CD4-positive, alpha-beta T cell (primary cell): ENCODE results near the gene IFNAR2. TPM values are rescaled to one million over a fixed set of nuclear protein-coding genes. Genes with fewer than 3 reads are reported as not detected.

Source experiments
- ATAC-seq: fragments of 200-7000 bp; cut with Tn5 transposase; one replicate; pipeline ENCODE4 v1.10.0; 2022; ENCODE audit warnings: mild to moderate bottlenecking; ENCODE audit not compliant: poor library complexity
- CTCF ChIA-PET: fragments of 350-600 bp; sonication (Branson Sonifier 250); formaldehyde crosslinking; loops from one replicate; lab custom pipeline; 2021; ENCODE audit warnings: antibody characterized with exemption, inconsistent platforms; lab: Charles Lee
- POLR2A ChIA-PET: fragments of 350-600 bp; sonication (Branson Sonifier 250); formaldehyde crosslinking; loops from one replicate; lab custom pipeline; 2021; ENCODE audit warnings: antibody characterized with exemption, inconsistent platforms; lab: Charles Lee
- DNase-seq, 14 experiments: peaks; one replicate each; pipeline ENCODE4 v3.0.0-alpha.2; 2013 to 2020; ENCODE audit warnings: mixed read lengths in 2 of 14
- H3K27ac ChIP-seq, 2 donors: one replicate each; pipeline versions ENCODE4 v1.5.1 to v1.7.0; 2013; ENCODE audit warnings: low read length in 2 of 2, low read depth in 1 of 2, mild to moderate bottlenecking in 1 of 2
- H3K27me3 ChIP-seq, 2 experiments: 1 replicate in 1 of 2; 2 replicates in 1 of 2; pipeline versions ENCODE4 v1.6.1 to v1.7.0; 2013; ENCODE audit warnings: low read length in 2 of 2, control low read depth in 1 of 2, mild to moderate bottlenecking in 1 of 2, moderate library complexity in 1 of 2; ENCODE audit not compliant: insufficient read depth in 2 of 2, control insufficient read depth in 1 of 2
- H3K36me3 ChIP-seq: one replicate; pipeline ENCODE4 v1.6.1; 2013; ENCODE audit warnings: low read length, control low read depth; ENCODE audit not compliant: insufficient read depth
- H3K4me1 ChIP-seq: one replicate; pipeline ENCODE4 v1.6.1; 2013; ENCODE audit warnings: low read length, control low read depth; ENCODE audit not compliant: insufficient read depth
- H3K4me3 ChIP-seq: one replicate; pipeline ENCODE4 v1.5.1; 2013; ENCODE audit warnings: mild to moderate bottlenecking, low read length, moderate library complexity
- H3K9me3 ChIP-seq, 2 experiments: 1 replicate in 1 of 2; 2 replicates in 1 of 2; pipeline versions ENCODE4 v1.6.1 to v1.7.0; 2013; ENCODE audit warnings: low read length in 2 of 2, mild to moderate bottlenecking in 2 of 2, control low read depth in 1 of 2, moderate library complexity in 1 of 2; ENCODE audit not compliant: control insufficient read depth in 1 of 2, insufficient read depth in 1 of 2
- H3K27ac Mint-ChIP-seq: one replicate; pipeline ENCODE4 v1.8.0; 2020; ENCODE audit warnings: mixed read lengths
- H3K27me3 Mint-ChIP-seq: one replicate; pipeline ENCODE4 v1.8.0; 2021; ENCODE audit warnings: mixed read lengths
- H3K36me3 Mint-ChIP-seq: one replicate; pipeline ENCODE4 v1.8.0; 2021; ENCODE audit warnings: low read depth, mixed read lengths
- H3K4me1 Mint-ChIP-seq: one replicate; pipeline ENCODE4 v1.8.0; 2021; ENCODE audit warnings: low read depth, mixed read lengths
- H3K4me3 Mint-ChIP-seq: one replicate; pipeline ENCODE4 v1.8.0; 2020; ENCODE audit warnings: mild to moderate bottlenecking, mixed read lengths
- H3K9me3 Mint-ChIP-seq: one replicate; pipeline ENCODE4 v1.8.0; 2020; ENCODE audit warnings: mixed read lengths
- CTCF ChIP-seq: fragments of 200-600 bp; IDR thresholded peaks from one replicate; pipeline ENCODE4 v1.8.0; 2022; ENCODE audit warnings: antibody characterized with exemption, mild to moderate bottlenecking
- intact Hi-C, 2 experiments: fragments of 100-400 bp; cut with DNase I in 1 of 2; cut with micrococcal nuclease in 1 of 2; formaldehyde crosslinking; loops; one replicate each; pipeline versions ENCODE4 v1.15.1 to v1.9.0; 2023 to 2025; cut with DNase I, micrococcal nuclease
- total RNA-seq, 174 experiments: library from RNA in 2 of 174; stranded (reverse) in 2 of 174; gene quantifications; one replicate each; pipeline ENCODE4 v1.2.3 and lab custom pipeline; 2021 to 2026

Gene IFNAR2
- total RNA-seq, 2 experiments from 2014 or later, result 26.6 to 28.2 TPM

- no peak for TF ChIP-seq CTCF
- Histone ChIP-seq H3K4me1 (peaks cover 68% of the 10 kb centered on the region), H3K27ac (peak overlapping the region in 1 of 2 donors; percentile 5), H3K27me3 (no peaks in the 10 kb centered on the region), H3K4me3 (no peak overlapping the region), H3K36me3 (peaks cover 23% of the 10 kb centered on the region), H3K9me3 (no peaks in the 10 kb centered on the region)
- intact Hi-C loops, result loop anchor here (2.0 to 10.0 kb wide), 3 partner anchors 28 to 180 kb away; no protein-coding TSS in a partner anchor
- Mint-ChIP-seq H3K27ac (peak overlapping the region; percentile 42), H3K4me1 (peaks cover 70% of the 10 kb centered on the region), H3K27me3 (no peaks in the 10 kb centered on the region), H3K4me3 (peak overlapping the region; percentile 48), H3K9me3 (no peaks in the 10 kb centered on the region), H3K36me3 (peaks cover 62% of the 10 kb centered on the region)
- ATAC-seq (no peak), DNase-seq (no peak)
- POLR2A ChIA-PET, result interaction anchor here (3.4 to 4.3 kb wide), 2 partner anchors 61 to 97 kb away, joined by 27 to 35 read pairs; partner anchors contain the start of gene IFNAR1
- CTCF ChIA-PET, result interaction anchor here (1.4 kb wide), 1 partner anchor 13 kb away, joined by 4 read pairs; no protein-coding TSS in a partner anchor
Measured at GRCh38 chr21:33264561-33264960, 34.8 kb downstream of the IFNAR2 start.

DNA sequence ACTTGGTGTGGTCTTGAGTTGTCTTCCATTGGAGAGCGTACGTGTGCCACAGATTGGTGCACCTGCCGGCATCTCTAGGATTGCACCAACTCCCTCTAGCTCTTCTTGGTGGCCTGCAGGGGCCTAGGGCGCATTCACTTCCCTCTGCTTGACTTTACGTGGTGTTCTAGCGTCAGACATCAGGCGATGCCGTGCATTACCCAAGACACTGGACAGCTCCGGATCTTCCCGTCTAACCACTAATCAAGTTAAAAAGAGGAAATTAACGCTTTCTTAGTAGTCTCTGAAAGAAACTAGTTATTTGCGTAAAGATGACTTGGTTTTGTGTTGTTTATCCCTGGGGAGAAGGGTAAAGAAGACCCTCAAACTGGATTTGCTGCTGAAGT, 35.9 kb downstream of the IFNAR2 start:
- intact Hi-C loops, result loop anchor here (1.0 to 10.0 kb wide), 7 partner anchors 27 to 179 kb away; no protein-coding TSS in a partner anchor
- Histone ChIP-seq H3K9me3 (no peaks in the 10 kb centered on the region), H3K4me3 (peak overlapping the region; percentile 98), H3K4me1 (peaks cover 66% of the 10 kb centered on the region), H3K36me3 (peaks cover 27% of the 10 kb centered on the region), H3K27ac (peak overlapping the region; percentile 70 to 79), H3K27me3 (no peaks in the 10 kb centered on the region)
- Mint-ChIP-seq H3K9me3 (no peaks in the 10 kb centered on the region), H3K36me3 (peaks cover 63% of the 10 kb centered on the region), H3K27me3 (no peaks in the 10 kb centered on the region), H3K27ac (peak overlapping the region; percentile 90), H3K4me3 (peak overlapping the region; percentile 95), H3K4me1 (peaks cover 66% of the 10 kb centered on the region)
- ChIA-PET CTCF (interaction anchor here (0.6 to 2.1 kb wide), 7 partner anchors 14 to 179 kb away, joined by 3 to 13 read pairs (median 4); no protein-coding TSS in a partner anchor), POLR2A (interaction anchor here (0.6 to 4.3 kb wide), 18 partner anchors 8 to 226 kb away, joined by 3 to 35 read pairs (median 6); partner anchors contain the start of genes DNAJC28, IFNAR1, IFNAR2 and TMEM50B)
- DNase-seq, result peak in 7 of 14 experiments; percentile 21 to 87 (median 42)
- TF ChIP-seq CTCF, result no peak
- peak; percentile 72 for ATAC-seq

GRCh38 chr21:33266050-33266788, 36.5 kb downstream of the IFNAR2 start, which contains the start of gene IL10RB:
Gene IL10RB (plus strand): TSS chr21:33266367. CDS start chr21:33266466, 99 bp downstream.
- Histone ChIP-seq H3K27ac (peak within 1 kb of the TSS; percentile 79 to 85), H3K9me3 (no peaks in the 10 kb centered on the region), H3K36me3 (peaks cover 33% of the 10 kb centered on the region), H3K27me3 (no peaks in the 10 kb centered on the region), H3K4me1 (peaks cover 62% of the 10 kb centered on the region), H3K4me3 (peak within 1 kb of the TSS; percentile 98)
- intact Hi-C loops, result loop anchor here (2.0 to 10.0 kb wide), 5 partner anchors 34 to 179 kb away; no protein-coding TSS in a partner anchor
- DNase-seq, result peak; percentile 47 to 89 (median 72)
- Mint-ChIP-seq H3K9me3 (no peaks in the 10 kb centered on the region), H3K27ac (peak within 1 kb of the TSS; percentile 94), H3K27me3 (no peaks in the 10 kb centered on the region), H3K4me3 (peak within 1 kb of the TSS; percentile 99), H3K4me1 (peaks cover 60% of the 10 kb centered on the region), H3K36me3 (peaks cover 69% of the 10 kb centered on the region)
- ChIA-PET CTCF (interaction anchor here (0.7 to 2.1 kb wide), 6 partner anchors 25 to 179 kb away, joined by 3 to 13 read pairs (median 4); no protein-coding TSS in a partner anchor), POLR2A (interaction anchor here (0.6 to 4.3 kb wide), 23 partner anchors 8 to 495 kb away, joined by 3 to 35 read pairs (median 5); partner anchors contain the start of genes DNAJC28, IFNAR1, IFNAR2 and PAXBP1)
- TF ChIP-seq CTCF, result no peak
- ATAC-seq, result peak; percentile 71
